Stimulated activated CD4-positive, alpha-beta T cell treated with anti-CD3 and anti-CD28 coated beads, Interleukin-4, amount 100 ng/mL, for 24 hours (primary cell): ENCODE measurements around the gene PFDN1.
"Not testable (repeated sequence)": the region's sequence is repeated elsewhere in the genome, so short reads cannot be mapped to it uniquely, and the experiment has no call there.

Experiments used
- DNase-seq: peaks from one replicate; pipeline ENCODE4 v3.0.0-alpha.2; 2020

PFDN1 gene, protein sequence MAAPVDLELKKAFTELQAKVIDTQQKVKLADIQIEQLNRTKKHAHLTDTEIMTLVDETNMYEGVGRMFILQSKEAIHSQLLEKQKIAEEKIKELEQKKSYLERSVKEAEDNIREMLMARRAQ

DNA sequence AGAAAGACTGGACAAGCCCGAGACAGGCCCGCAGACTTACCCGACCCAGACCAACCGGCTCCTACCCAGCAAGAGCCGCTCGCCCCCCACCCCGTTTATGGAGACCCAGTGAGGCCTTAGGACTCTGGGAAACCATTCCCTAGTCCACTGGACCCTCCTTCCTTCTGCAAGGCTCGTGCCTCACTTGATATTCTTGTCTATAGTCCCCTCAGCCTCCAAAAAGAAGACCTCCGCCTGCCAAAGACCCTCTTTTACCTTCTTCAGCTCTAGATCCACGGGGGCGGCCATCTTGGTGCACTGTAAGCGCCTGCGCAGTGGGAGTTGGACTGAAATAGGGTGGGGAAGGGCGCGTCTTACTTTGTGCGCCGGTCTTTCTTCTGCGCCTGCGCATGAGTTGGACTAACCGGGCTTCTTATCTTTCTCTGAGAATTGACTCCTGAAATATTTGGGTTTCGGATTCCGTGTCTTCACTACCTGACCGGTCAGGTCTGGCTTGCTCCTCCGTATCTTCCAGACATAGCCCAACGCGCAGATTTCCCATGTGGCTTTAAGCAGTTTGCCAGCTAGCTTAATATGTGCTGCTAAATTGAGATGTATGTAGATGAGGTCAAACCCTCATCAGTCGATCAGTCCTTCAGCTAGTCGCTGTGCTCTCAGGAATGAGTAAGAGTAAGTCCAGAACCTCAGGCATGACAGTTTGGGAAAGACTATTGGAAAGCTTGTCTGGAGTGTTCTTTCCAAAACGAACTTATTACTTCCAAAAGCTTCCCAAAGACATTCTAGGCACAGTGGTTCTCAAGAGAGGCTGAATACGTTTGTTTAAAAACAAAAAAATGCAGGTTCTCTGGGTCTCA lies at the start of gene PFDN1:
Gene PFDN1 (minus strand): TSS at position 316 of the 854 bp plus-strand sequence. CDS start 28 bp downstream, at position 288.
- peak; percentile 93 for DNase-seq

DNA sequence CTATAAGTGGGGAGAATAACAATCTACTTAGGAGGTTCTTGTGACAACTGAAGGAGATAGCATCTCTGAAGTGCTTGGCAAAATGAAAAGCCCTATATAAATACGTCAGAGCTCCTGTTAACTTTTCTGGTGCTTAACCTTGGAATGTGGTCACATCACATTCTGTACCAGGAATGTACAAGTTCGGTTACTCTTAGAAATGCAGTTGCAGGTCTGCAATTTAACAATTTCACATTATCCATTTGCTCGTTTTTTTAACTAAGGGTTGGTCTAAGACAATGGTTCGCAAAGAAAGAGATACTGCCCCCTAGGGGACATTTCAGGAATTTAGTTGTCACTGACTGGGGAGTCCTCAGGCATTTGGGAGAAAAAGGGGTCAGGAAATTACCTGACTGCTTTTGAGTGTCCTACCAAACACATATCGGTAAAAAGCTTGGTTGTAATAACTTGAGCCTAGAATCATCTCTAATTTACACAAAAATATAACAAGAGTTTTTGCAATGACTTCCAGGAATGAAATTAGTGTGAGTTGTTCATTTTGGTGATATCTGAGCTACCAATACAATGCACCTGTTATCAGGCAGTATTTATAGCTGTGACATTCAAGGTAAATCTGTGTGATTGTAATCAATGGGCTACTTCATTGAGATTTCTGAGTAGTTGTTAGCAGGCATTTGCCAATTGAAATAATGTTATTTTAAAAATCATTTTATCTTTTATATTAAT lies 48.9 kb upstream of the PFDN1 start:
- DNase-seq: peak; percentile 80

DNA sequence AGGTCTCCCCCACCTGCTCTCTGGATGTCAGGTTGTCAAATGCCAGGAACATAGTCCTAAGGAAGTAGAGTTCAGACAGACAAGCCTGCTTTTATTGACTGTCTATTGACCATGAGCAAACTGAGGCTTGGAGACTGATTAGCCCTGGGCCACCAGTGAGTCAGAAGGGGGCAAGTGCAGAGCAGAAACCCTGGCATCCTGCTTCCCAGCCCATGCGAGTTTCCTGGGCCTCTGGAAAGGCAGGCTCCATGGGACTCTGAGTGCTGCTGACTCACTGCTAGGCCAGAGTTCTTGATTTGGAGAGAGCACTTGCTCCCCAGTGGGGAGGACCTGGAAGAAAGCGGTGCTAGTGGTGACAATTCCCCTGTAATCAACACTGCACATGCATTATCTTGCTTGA lies 46.3 kb upstream of the PFDN1 start:
- DNase-seq: no peak

DNA sequence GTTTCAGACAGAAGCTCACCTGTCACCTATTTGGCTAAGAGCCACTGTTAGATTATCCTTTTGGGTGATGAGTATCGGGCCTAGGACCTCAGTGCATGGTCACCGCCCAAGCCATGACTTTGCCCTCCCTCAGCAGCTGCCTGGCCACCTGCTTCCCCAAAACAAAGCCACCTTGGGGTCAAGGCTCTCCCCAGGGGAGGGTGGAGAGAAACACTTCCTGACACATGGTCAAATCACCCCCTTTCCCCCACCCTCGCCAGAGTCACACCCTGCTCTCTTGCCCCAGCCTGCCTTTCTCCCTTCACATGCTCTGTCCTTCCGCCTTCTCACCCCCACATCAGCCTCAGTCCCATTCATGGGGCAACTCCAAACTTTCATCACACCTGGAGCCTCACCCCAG lies 45.2 kb upstream of the PFDN1 start:
- no peak for DNase-seq

DNA sequence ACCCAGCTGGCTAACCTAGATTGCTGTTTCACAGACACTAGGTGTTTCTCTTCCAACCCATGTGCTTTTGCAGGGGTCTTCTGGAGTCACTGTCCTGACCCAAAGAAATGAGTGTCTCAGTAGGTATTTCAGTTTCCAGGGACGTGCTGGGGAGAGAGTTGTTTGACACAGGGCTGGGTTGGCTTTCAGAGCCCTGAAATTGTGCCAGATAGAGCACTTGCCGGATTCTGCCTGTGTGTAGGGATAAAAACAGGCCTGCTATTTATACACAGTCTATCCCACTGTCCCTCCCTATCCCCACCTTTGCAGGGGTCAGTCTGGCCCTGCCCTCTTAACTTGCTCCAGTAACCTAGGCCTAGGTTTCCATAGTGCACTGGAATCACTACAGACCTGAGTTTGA lies 44.5 kb upstream of the PFDN1 start:
- DNase-seq: no peak

DNA sequence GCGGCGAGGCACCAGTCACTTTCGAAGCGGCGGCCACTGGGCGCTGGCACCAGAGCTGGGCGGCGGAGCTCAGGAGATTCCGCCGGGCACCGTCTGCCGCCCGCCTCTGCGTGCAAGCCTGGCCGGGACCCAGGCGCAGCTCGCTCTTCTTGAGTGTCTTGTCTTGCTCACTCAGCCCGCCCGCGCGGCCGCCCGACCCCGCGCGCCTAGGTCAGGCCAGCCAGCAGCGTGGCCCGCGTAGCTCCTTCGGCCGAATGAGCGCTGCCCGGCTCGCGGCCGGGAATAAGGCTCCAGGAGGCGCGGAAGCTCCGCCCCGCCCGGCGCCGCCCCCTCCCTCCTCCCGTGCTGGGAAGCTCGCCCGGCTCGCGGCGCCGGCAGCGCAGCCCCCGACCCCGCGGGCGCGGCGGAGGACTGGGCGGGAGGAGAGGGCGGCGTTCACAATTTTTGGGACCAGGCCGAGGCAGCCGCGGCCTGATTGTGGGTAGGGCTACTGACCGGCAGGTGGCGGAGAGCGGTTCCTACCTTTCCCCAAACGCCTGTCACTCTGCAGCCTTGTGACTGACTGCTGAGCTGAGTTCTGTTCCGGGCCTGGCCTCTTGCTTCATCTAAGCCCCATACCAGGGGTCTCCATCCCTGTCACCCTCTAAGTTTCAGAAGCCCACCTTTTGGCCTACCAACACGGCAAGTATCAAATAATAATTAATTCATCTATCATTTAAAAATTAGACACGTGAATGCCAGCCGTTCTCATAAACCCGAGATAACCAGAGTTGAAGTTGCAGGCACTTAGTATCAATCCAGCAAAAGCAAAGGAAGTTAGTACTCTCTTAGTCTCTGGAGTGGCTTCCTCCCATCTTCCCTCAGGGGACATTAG lies 43.7 kb upstream of the PFDN1 start, which contains the start of gene HBEGF:
Gene HBEGF (minus strand): TSS at position 256 of the 874 bp plus-strand sequence. CDS start 275 bp downstream, outside the sequence.
- DNase-seq: peak; percentile 33

DNA sequence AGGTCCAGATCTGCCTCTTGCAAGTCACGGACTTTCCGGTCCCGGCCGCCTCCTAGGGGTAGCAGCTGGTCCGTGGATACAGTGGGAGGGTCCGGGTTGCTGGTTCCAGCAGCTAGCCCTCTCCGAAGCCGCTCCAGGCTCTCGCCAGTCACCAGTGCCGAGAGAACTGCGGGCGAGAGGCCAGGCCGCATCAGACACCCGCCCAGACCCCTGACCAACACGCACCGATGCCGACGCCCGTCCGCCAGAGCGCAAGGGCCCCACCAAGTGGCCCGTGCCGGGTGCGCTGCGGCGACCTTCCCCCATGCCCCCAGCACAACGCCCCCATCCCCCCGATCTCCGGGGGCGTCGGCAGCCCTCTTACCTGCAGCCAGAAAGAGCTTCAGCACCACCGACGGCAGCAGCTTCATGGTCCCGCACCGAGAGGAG lies 43.0 kb upstream of the PFDN1 start:
- DNase-seq: no peak

DNA sequence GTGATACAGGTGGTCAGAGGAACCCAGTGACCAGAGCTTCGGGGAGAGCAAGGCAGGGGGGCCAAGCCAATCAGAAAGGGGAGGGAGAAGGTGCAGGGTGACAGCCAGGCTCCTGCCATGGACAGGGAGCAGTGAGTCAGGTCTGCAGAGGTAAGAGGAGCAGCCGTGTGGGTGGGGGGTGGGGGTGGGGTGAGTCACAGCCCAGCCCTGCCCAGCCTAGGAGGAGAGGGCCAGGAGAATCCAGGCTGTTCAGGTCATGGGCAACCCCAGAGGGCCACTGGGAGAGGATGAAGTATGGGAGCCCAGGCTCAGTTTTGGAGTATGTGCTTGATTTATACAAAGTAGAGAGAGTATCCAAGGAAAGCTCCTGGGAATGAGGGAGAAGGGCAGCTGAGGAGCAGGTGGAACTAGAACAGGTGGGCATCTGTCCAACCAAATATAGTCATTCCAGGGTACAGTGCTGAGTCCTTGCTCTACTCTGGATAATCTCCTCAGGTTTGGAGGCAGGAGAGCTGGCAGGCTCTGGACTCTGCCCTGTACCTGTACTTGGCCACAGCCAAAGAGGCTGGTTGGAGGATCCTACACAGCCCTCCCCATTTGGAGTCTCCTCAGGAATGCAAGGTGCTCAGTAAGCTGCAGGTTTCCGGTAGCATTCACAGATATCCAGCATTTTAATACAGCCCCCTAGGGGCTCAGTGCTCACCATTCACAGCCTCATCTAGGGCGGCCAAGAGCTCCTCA lies 42.0 kb upstream of the PFDN1 start:
- DNase-seq: peak; percentile 24

DNA sequence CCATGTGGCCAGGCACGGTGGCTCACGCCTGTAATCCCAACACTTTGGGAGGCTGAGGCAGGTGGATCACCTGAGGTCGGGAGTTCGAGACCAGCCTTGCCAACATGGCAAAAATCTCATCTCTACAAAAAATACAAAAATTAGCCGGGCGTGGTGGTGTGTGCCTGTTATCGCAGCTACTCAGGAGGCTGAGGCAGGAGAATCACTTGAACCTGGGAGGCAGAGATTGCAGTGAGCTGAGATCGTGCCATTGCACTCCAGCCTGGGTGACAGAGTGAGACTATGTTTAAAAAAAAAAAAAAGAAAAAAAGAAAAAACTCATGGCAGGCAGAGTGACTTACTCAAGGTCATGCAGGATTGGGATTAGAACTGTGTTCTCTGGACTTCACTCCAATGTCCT lies 40.9 kb upstream of the PFDN1 start:
- DNase-seq: not testable (repeated sequence)

DNA sequence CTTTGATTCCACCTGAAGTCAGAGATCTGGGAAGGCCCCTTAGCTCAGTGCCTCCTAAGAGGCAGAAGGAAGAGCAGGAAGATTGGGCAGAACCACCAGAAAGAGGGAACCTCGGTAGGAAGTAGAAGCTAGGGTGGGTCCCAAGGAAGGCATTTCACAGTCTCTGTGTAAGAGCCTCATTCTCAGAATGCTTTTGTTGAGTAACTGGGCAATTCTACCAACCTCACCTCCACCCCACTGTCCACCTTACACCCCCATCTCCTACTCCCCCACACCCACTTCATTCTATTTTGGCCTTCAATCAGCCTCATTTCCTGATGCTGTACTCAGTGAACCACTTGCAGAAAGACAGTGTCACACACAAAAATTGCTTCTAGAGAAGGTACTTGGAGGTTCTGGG lies 40.0 kb upstream of the PFDN1 start:
- DNase-seq: no peak

DNA sequence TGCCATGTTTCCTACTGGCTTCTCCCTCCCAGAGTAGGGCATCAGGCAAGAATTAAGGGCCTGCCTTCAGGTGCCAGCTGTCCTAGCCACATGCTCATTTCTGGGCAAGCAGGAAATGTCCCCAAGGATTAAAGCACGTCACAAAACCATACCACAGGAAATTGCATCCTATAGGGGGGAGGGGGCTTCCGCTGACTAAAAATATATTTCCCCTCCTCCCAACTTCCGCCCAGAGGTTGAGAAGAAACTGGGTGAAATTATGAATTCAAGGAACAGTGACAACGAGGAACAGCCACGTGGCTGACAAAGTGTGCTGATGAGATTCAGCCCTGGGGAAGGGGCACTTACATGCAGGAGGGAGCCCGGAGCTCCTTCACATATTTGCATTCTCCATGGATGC lies 39.4 kb upstream of the PFDN1 start:
- DNase-seq: peak; percentile 22

DNA sequence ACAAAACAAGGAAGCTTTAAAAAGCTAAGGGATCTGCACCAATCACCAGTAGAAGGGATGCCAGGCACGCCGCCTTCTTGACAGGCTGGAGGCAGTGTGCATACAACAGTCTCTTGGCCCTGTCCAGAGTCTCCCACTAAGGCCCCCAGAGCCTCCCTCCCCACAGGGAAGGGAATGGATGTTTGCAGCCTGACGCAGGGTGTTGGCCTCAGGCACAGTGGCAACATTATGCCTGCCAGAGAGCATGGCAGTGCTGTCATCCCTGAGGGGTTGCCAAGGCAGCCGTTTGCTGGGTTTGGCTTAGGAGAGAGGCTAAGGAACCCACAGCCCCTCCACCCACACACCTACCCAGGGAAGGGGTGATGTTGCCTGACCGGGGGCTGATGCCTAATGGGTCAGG lies 38.7 kb upstream of the PFDN1 start:
- DNase-seq: no peak

DNA sequence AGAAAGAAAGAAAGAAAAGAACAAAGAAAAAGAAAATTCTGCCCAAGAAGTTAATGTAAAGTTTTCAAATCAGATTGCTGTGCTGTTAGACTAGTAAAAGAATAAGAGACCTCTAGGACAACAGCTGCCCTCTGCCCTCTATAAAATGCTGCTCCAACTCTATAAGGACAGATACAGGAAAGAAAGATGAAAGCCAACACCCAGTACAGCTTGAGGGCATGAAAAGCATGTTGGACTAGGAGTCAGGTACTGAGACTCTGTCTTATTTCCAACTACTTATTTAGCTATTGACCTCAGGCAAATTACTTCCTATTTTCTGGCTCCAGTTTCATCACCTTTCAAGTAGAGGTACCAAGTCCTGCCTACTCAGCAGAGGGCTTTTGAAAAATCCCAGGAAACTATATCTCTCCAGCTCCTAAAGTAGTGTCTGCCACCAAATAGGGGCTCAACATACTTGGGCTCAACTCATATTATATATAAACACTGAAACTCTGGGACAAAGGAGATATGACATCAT lies 37.8 kb upstream of the PFDN1 start:
- no peak for DNase-seq

DNA sequence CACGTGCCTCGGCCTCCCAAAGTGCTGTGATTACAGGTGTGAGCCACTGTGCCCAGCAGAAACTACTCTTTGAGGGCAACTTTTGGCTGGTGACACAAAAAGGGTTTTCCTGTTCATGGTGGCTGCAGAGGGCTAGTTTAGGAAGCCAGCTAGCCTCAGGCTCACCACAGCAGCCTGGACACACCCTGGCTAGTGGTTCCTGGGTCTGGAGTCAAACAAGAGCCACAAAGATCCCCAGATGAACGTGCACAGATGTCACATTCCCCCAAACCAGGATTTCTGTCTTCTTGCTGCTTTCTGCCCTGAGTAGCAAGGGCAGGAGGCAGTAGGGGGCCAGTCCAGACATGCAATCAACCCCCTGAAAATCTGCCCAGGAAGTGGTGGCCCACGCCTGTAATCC lies 36.7 kb upstream of the PFDN1 start:
- no peak for DNase-seq

DNA sequence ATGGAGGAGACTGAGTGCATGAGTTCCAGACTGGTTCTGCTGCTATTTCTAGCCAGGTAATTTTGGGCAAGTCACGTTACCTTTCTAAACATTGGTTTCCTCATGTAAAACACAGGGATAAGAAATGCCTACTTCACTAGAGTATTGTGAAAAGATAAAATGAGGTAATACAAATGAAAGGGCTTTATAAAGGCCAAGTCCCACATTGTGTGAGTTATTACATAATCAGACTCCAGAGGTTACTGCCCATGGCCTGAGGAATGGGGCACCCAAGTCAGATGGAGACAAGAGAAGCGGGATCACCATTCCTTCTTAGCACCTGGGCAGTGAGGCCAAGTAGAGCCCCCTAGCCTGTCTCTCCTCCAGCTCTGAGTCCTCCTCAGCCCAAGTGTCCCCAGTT lies 36.0 kb upstream of the PFDN1 start:
- no peak for DNase-seq

DNA sequence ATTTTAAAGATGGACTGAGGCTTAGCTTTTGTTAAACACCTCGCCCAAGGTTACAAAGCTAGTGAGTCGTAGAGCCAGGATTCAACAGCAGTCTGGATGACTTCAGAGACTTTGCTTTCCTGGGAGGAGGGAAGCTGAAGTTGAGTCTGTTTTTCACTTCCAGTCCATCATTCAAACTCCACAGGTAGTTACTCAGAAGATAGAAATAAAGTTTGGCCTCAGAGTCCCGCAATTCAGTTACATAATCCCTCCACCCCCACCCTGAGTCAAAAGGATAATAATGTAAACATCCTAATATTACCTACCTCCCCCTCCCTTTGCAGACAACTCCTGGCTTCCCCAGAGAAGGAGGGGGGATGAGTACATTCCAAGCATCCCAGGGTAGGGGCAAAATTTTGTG lies 35.4 kb upstream of the PFDN1 start:
- no peak for DNase-seq

DNA sequence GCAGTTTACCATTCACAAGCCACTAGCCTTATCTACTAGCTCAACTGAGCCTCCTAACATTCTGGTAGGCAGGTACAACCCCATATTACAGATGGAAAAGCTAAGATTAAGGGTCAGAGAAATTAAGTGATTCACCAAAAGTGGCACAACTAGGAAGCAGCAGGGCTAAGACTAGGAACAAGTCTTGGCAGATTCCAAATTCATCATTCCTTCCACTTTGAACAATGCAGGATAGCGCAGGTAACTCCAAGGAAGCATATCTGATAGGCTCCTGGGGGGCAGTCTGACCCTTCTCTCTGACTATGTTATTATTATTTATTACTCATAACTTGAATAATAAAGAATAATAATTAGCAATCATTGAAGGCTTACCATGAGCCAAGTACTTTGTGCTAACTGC lies 35.0 kb upstream of the PFDN1 start:
- no peak for DNase-seq

DNA sequence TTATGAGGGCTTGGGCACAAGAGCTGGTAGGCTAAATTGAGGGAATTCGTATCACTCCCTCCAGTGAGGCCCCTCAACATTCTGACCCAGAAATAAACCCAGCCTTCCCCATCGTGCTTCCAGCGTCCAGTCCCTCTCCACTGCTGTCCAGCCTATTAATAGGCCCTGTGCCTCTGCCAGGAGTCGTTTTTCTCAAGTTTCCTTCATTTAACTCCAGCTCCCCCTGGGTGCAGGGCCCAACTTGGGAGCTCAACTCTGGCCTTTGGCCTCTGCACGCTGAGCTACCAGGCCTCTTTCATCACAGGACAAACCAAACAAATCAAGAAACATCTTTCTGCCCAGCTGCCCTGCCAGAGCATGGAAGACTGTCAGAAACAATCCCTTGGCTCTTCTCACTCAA lies 33.5 kb upstream of the PFDN1 start:
- DNase-seq: no peak

DNA sequence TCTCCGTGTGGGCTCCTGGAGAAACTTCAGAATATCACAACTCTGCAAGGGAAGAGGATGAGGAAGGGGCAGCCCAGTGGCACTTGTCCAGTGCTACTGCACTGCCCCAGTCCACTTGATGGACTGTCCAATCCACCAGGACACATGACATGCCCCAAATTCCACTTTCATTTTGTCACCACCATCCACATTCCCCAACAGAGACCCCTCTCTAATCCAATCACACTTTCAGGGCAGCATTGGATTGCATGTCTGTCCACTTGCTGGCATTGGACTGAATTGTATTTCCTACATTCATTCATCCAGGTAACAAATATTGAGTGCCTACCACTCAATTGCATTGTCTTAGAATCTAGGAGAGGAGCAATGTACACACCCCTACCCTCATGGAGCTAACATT lies 28.7 kb upstream of the PFDN1 start:
- no peak for DNase-seq

DNA sequence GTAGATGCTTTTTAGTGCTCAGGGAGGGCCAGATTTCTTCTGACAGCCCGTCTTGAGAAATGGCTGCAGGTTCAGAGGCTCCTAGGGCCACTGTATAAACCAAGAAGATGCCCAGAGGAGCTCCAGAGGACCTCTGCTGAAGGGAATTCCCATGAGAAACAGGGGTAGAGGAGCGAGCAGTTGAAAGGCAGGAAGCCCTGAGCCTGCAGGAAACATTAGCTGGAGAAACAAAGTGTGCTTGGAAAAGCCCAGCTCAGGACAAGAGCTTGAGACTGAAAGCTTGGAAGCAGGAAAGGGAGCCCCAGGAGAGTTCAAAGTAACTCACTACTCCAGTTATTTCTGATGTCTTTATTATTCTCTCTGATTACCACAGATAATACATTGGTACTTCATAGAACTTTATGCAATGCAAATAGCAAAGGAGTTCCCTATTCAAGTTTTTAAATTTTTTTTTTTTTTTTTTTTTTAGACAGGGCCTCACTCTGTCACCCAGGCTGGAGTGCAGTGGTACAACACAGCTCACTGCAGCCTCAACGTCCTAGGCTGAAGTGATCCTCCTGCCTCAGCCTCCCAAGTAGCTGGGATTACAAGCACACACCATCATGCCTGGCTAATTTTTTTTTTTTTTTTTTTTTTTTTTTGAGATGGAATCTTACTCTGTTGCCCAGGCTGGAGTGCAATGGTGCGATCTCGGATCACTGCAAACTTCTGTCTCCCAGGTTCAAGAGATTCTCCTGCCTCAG lies 27.0 kb upstream of the PFDN1 start:
- no peak for DNase-seq
